ENCODE measurements around the gene FLNC.

DNA sequence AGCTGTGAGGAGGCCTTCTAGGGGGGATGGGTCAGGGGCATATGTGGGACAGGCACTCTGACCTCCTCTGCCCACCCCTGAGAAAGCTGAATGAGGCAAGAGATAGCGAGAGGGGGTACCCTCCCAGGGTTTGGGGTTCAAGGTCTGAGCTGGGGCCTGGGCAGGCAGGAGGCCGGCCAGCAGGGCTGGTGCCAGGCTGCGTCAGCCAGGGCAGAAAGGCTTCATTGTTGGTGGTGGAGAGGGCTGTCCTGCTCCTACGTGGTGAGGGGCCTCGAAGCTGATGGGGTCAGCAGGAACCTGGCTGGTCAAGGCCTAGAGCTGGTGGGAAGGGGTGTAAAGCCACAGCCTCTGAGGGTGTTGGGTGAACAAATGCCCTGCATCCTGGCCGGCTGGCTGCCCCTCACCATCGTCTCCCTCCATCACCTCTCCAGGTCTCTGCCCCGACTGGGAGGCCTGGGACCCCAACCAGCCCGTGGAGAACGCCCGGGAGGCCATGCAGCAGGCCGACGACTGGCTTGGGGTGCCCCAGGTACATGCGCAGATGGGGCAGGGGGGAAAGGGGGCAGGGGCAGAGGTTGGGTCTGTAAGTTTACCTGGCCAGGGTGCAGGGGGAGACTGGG is 6.6 kb downstream of the FLNC start:
- TF ChIP-seq CTCF (IDR thresholded peaks at IDR 0.05) (no peak), POLR2A (IDR thresholded peaks at IDR 0.05) (no peak)
